CD4-positive, alpha-beta T cell treated with Interleukin-6 for 4 hours (primary cell): ENCODE results near the gene DLG1.

Experiments used
- DNase-seq: peaks from one replicate; pipeline ENCODE4 v3.0.0-alpha.2; 2020; ENCODE audit warnings: mixed read lengths

DLG1 gene

GRCh38 chr3:197167549-197167948 lies 130.9 kb downstream of the DLG1 start:
- no peak for DNase-seq

DNA sequence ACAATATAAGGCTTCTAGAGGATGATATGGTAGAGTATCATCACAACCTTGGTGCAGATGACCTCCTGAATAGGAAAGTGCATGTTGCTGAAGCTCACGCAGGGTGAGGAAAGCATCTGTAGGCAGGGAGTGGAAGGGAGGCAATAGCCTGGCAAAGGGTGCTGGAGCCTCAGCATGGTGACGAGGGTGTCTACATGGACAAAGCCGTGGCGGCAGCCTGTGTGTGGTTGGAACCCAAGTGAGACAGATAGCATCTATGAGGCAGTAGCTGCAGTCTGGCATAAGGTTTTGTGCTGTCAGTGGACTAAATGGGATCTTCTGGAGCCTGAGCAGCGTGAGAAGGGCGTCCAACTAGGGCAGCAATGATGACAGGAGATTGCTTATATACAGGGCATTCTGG lies 132.5 kb downstream of the DLG1 start:
- no peak for DNase-seq

GRCh38 chr3:197155046-197155445 lies 143.4 kb downstream of the DLG1 start:
- no peak for DNase-seq

GRCh38 chr3:197151580-197151979 lies 146.8 kb downstream of the DLG1 start:
- no peak for DNase-seq

- DNase-seq, result no peak
These were observed 148.9 kb downstream of the DLG1 start for GRCh38 chr3:197149528-197149927.

DNA sequence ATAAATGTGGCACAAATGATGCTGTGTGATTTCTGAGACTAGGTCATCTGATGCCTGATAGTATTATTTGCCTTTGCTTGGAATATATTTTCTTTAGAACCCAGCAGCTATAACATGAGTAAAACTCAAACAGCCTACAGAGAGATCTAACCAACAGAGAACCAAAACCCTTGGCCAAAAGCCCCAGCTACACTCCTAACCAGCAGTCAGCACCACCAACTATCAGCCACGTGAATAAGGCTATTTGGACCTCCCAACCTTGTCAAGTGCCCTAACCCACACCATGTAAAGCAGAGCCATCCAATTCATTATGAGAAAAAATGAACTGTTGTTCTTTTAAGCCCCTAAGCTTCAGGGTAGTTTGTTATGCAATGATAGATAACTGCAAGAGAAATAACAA lies 154.2 kb downstream of the DLG1 start:
- DNase-seq, result no peak

- DNase-seq, result no peak
These were observed 158.8 kb downstream of the DLG1 start for GRCh38 chr3:197139586-197139985.

- no peak for DNase-seq
These were observed 160.7 kb downstream of the DLG1 start for GRCh38 chr3:197137751-197138150.

DNA sequence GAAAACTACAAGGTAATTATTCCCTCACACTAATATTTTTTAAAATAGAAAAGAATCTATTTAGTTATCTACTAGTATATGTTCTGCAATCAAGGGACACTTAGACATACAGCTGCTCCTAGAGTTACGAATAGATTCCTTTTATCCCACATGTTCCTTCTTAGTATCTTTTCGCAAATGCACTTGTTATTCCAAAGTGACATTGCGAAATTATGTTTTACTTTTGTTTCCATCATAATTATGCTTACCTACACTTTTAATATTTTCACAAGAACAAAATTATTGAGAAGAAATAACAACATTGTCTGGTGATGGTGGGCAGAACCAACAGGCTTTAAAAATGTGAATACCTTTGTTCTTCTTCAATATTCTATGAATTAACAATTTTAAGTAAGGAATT lies 161.7 kb downstream of the DLG1 start:
- DNase-seq, result no peak

DNA sequence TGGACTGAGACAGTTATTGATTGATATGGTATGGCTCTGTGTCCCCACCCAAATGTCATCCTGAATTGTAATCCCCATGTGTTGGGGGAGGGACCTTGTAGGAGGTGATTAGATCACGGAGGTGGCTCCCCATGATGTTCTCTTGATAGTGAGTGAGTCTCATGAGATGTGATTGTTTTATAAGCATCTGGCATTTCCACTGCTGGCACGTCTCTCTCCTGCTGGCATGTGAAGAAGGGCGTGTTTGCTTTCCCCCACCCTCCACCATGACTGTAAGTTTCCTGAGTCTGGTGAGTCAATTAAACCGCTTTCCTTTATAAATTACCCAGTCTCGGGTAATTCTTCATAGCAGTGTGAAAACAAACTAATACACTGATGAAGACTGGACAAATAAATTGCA lies 163.2 kb downstream of the DLG1 start:
- no peak for DNase-seq

DNA sequence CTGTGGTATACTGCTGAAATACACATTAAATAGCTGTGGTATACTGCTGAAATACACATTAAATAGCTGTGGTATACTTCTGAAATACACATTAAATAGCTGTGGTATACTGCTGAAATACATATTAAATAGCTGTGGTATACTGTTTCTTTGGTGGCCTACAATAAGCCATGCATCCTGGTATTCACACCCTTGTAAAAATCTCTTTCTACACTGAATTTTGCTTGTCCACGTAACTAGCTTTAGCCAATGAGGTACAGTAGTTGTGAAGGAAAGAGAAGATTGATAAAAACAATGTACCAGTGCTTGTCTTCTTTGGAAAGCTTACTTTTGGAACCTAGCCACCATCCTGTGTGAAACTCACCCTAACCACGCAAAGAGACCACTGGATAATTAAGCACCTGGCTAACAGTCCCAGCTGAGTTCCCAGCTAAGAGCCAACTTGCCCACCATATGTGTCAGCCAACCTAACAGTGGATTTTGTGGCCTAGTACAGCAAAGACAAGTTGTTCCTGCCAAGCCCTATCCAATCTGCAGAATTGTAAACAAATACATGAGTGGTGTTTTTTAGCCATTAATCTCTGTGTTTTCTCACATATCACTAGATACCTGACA lies 165.4 kb downstream of the DLG1 start:
- DNase-seq, result no peak

- no peak for DNase-seq
These were observed 172.8 kb downstream of the DLG1 start for GRCh38 chr3:197125636-197126035.

- no peak for DNase-seq
These were observed 173.7 kb downstream of the DLG1 start for GRCh38 chr3:197124713-197125112.

GRCh38 chr3:197122394-197122793 lies 176.0 kb downstream of the DLG1 start:
- DNase-seq, result no peak

DNA sequence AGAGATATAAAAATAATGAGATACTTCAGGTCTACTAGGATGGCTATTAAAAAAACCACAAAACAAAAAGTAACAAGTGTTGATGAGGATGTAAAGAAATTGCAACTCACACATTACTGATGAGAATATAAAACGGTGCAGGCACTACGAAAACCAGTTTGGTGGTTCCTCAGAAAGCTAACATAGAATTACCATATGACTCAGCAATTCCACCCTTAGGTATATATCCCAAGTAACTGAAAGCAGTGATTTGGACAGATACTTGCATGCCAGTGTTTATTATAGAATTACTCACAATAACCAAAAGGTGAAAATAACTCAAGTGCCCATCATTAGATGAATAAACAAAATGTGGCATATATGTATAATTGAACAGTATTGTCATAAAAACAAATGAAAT lies 181.3 kb downstream of the DLG1 start:
- no peak for DNase-seq

DNA sequence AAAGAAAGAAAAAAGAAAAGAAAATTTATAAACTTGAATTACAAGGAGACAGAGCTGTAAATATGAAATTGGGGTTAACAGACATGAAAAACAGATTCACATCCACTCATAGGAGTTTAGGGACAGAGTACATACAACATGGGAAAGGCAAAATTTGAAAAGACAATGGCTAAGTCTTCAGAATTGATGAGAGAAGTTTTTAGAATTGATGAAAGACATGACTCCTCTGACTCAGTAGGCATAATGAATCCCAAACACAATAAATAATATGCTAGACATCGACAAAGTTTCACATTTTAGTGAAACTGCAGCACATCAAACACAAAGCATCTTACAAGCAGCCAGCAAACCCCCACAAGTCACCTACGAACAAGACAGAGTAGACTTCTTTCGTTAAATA lies 184.4 kb downstream of the DLG1 start:
- DNase-seq, result no peak

- DNase-seq, result no peak
These were observed 186.7 kb downstream of the DLG1 start for GRCh38 chr3:197111685-197112084.

DNA sequence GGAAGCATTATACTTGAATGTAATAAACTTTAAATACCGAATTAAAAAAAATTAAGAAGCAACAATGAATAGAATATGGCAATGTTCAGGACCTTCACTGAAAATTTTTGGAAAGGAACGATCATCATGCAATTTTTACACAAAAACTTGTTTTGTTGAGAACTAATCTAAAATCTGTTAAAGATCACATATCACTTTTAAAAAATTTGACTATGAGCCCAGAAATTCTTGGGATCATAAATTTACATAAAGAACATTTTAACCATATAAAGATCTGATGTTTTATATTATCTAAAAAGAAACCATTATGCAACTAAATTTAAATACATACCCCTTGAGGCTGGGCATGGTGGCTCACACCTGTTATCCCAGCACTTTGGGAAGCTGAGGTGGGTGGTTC lies 192.6 kb downstream of the DLG1 start:
- DNase-seq, result no peak

DNA sequence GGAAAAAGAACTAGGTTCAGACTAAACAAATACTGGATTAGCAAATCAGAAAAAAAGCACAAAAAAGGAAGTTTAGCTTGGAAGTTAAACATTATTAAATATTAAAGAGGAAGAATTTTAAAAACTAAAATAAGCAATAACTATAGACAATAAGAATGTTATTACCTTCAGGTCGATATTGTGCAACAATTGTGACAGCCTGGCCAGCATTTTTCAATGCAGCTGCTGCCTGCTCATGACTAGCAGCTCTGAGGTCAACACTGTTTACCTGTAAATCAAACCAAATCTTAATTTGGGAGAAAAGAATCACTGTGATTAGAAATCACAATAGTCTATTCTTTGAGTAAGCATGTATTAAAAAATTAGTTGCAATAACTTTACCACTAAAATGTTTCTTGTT lies 193.7 kb downstream of the DLG1 start:
- no peak for DNase-seq

DNA sequence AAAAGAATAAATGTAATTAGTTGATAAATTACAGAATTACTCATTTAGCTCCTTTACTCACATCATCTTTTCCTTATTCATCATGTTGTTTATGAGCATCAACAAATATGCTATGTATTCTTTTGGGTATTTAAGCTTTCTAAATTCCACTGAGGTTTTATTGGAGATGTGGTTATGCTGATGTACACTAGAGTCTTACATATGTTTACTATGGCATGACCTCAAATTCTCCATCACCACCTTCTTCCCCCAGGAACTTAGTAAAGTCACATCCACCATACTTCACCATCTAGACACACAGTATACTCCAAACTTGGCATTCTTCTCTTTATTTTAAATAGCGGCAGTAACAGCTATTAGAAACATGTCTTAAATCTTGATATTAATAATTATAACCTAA lies 194.6 kb downstream of the DLG1 start:
- DNase-seq, result no peak

DNA sequence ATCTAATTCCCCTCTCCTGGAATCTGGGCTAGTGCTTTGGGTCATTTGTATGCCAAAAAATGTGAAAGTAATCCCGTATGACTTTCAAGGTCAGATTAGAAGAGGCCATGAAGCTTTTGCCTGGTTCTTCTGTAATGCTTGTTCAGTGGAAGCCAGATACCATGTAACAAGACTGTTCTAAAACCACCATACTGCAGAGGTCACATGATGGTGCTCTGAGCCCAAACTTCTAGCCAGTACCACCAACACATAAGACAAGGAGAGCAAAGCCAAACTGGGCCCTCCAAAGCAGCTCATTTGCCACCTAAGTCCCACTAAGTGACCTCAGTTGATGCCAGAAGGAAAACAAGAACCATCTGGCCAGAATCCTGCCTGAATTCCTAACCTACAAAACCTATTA lies 204.5 kb downstream of the DLG1 start:
- no peak for DNase-seq

- DNase-seq, result no peak
These were observed 210.0 kb downstream of the DLG1 start for GRCh38 chr3:197088370-197088769.

- no peak for DNase-seq
These were observed 213.3 kb downstream of the DLG1 start for GRCh38 chr3:197085137-197085536.

- DNase-seq, result no peak
These were observed 214.9 kb downstream of the DLG1 start for GRCh38 chr3:197083486-197083885.

DNA sequence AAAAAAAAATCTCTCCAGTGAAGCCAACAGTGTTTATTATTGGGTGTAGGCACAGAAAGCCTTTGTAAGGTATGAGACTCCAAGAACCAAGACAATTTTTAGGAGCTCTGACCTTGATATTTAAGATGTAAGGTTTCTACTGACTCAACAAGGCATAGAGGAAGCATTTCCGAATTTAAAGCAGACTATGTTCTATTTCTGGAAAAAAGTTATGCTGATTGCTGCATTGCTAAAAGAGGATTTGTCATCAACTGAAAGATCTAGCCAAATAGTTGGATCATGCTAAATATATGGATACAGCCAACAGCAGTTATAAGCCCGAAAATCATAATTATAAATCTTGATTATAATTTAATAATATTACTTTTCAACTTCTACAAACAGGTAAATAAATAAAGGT lies 215.5 kb downstream of the DLG1 start:
- no peak for DNase-seq

- no peak for DNase-seq
These were observed 218.1 kb downstream of the DLG1 start for GRCh38 chr3:197080344-197080743.
